HL-60 (cell line): ENCODE data around the gene GNPAT.

Experiments
- DNase-seq, 2 experiments: peaks; one replicate each; pipeline ENCODE4 v3.0.0-alpha.2; 2010 to 2020; ENCODE audit warnings: low read depth in 1 of 2, low spot score in 1 of 2
- H3K27ac ChIP-seq: fragments of 250-450 bp; sonication (Bioruptor Pico); replicated peaks from 2 replicates; pipeline ENCODE4 v1.5.1; 2020; ENCODE audit warnings: mild to moderate bottlenecking, moderate library complexity
- H3K27me3 ChIP-seq: fragments of 250-450 bp; sonication (Bioruptor Pico); 2 replicates; pipeline ENCODE4 v1.5.1; 2021; ENCODE audit warnings: mild to moderate bottlenecking, moderate library complexity; ENCODE audit not compliant: insufficient read depth, poor library complexity, severe bottlenecking
- H3K4me3 ChIP-seq: replicated peaks from 2 replicates; pipeline ENCODE4 v1.5.1; 2011; ENCODE audit warnings: mild to moderate bottlenecking, control low read depth, low read length; ENCODE audit not compliant: insufficient read depth
- CTCF ChIP-seq: IDR thresholded peaks from one replicate; pipeline ENCODE4 v1.5.1; 2011; ENCODE audit warnings: low read length, control low read depth, inconsistent platforms; ENCODE audit not compliant: insufficient read depth
- GABPA ChIP-seq: IDR thresholded peaks from 2 replicates; pipeline ENCODE4 v1.6.1; 2012; ENCODE audit warnings: low read depth
- POLR2AphosphoS5 ChIP-seq: IDR thresholded peaks from 2 replicates; pipeline ENCODE4 v1.6.1; 2012; ENCODE audit warnings: low read depth
- REST ChIP-seq: IDR thresholded peaks from 2 replicates; pipeline ENCODE4 v1.6.1; 2012; ENCODE audit warnings: low read depth; ENCODE audit not compliant: insufficient replicate concordance
- SPI1 ChIP-seq: IDR thresholded peaks from 2 replicates; pipeline ENCODE4 v1.6.1; 2012; ENCODE audit warnings: low read depth, mild to moderate bottlenecking, borderline replicate concordance

GNPAT gene

GRCh38 chr1:231216498-231216897, 24.5 kb upstream of the GNPAT start:
- Histone ChIP-seq H3K27me3 (no peaks in the 10 kb centered on the region), H3K27ac (no peak overlapping the region), H3K4me3 (no peak overlapping the region)
- no peak for DNase-seq
- TF ChIP-seq GABPA (no peak), CTCF (no peak), SPI1 (no peak), POLR2AphosphoS5 (no peak), REST (no peak)

GRCh38 chr1:231217056-231217455, 24.0 kb upstream of the GNPAT start:
- no peak overlapping the region for H3K27ac ChIP-seq
- H3K4me3 ChIP-seq = no peak overlapping the region
- no peaks in the 10 kb centered on the region for H3K27me3 ChIP-seq
- DNase-seq = no peak
- TF ChIP-seq REST (no peak), POLR2AphosphoS5 (no peak), CTCF (no peak), GABPA (no peak), SPI1 (no peak)

- no peaks in the 10 kb centered on the region for H3K27me3 ChIP-seq
- no peak overlapping the region for H3K4me3 ChIP-seq
- no peak overlapping the region for H3K27ac ChIP-seq
- no peak for TF ChIP-seq SPI1
- no peak for TF ChIP-seq CTCF
- TF ChIP-seq GABPA = no peak
- no peak for DNase-seq
Measured at GRCh38 chr1:231218078-231218477, 22.9 kb upstream of the GNPAT start.

- Histone ChIP-seq H3K4me3 (no peak overlapping the region), H3K27ac (no peak overlapping the region), H3K27me3 (no peaks in the 10 kb centered on the region)
- TF ChIP-seq SPI1 = no peak
- TF ChIP-seq REST = no peak
- TF ChIP-seq CTCF = no peak
- DNase-seq = no peak
Measured at GRCh38 chr1:231219422-231220401, 21.3 kb upstream of the GNPAT start.
